Measurements from ENCODE around the gene SLC34A3.

The SLC34A3 gene

GRCh38 chr9:137278721-137279711 is 48.3 kb downstream of the SLC34A3 start:
- DNase-seq, result no peak

GRCh38 chr9:137279741-137280473 is 49.2 kb downstream of the SLC34A3 start:
- DNase-seq, result no peak

GRCh38 chr9:137280474-137281344 is 50.0 kb downstream of the SLC34A3 start:
- DNase-seq, result no peak

GRCh38 chr9:137281345-137282116 is 50.8 kb downstream of the SLC34A3 start:
- DNase-seq, result no peak
